Progenitor cell of endocrine pancreas (in vitro differentiated cells): ENCODE data around the gene SUSD3. TPM values are rescaled to one million over a fixed set of nuclear protein-coding genes. Genes with fewer than 3 reads are reported as not detected.

Source experiments
- DNase-seq: peaks from one replicate; pipeline ENCODE4 v3.0.0; 2021; ENCODE audit warnings: low spot score; ENCODE audit not compliant: unreplicated experiment
- H3K27ac Mint-ChIP-seq: 2 replicates; pipeline ENCODE4 v1.8.0; 2021; ENCODE audit warnings: mild to moderate bottlenecking, moderate library complexity, mixed read lengths
- H3K27me3 Mint-ChIP-seq: 2 replicates; pipeline ENCODE4 v1.8.0; 2021; ENCODE audit warnings: mixed read lengths
- H3K36me3 Mint-ChIP-seq: 2 replicates; pipeline ENCODE4 v1.8.0; 2022; ENCODE audit warnings: mixed read lengths; ENCODE audit not compliant: insufficient read depth
- H3K4me1 Mint-ChIP-seq: 2 replicates; pipeline ENCODE4 v1.8.0; 2021; ENCODE audit warnings: low read depth, mixed read lengths
- H3K4me3 Mint-ChIP-seq: 2 replicates; pipeline ENCODE4 v1.8.0; 2021; ENCODE audit warnings: low read depth, mild to moderate bottlenecking, moderate library complexity, mixed read lengths
- H3K9me3 Mint-ChIP-seq: 2 replicates; pipeline ENCODE4 v1.8.0; 2021; ENCODE audit warnings: low read depth, mixed read lengths
- total RNA-seq: library from RNA; stranded (reverse); gene quantifications from 2 replicates; pipeline ENCODE4 v1.2.1, GENCODE V29; 2021
- TF ChIP-seq, protein P1 (sequence below): fragments of 200-600 bp; sonication (generic); IDR thresholded peaks from one replicate; pipeline ENCODE4 v1.5.0; 2021; ENCODE audit warnings: antibody characterized with exemption, mild to moderate bottlenecking; ENCODE audit not compliant: unreplicated experiment

Gene SUSD3
- total RNA-seq, 1 donor from 2014 or later: 0.43 TPM

DNA sequence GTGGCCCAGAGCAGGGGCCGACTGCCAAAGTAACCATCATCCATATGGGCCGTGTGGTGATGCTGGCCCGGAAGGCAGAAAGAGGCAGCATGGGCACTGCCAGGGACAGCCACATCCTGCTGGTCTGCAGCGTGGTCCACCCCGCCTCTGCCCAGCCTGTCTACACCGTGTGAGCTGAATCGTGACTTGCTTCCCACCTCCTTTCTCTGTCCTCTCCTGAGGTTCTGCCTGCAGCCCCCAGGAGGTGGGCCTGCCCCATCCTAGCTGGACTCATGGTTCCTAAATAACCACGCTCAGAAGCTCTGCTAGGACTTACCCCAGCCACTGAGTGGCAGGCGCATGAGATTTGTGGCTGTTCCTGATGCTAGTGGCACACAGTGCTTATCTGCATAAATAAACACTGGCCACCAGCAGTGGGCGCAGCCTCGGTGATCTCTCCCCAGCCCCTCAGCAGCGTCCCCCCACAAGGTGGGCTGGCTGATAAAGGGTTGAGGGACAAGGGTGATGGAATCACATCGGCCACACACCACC is 22.6 kb upstream of the SUSD3 start:
- Mint-ChIP-seq H3K4me3 (no peak overlapping the region), H3K36me3 (peaks cover under 1% of the 10 kb centered on the region), H3K27me3 (peaks cover 1% of the 10 kb centered on the region), H3K27ac (no peak overlapping the region), H3K4me1 (peaks cover 1% of the 10 kb centered on the region), H3K9me3 (no peaks in the 10 kb centered on the region)
- DNase-seq: no peak
- TF ChIP-seq, protein P1, sequence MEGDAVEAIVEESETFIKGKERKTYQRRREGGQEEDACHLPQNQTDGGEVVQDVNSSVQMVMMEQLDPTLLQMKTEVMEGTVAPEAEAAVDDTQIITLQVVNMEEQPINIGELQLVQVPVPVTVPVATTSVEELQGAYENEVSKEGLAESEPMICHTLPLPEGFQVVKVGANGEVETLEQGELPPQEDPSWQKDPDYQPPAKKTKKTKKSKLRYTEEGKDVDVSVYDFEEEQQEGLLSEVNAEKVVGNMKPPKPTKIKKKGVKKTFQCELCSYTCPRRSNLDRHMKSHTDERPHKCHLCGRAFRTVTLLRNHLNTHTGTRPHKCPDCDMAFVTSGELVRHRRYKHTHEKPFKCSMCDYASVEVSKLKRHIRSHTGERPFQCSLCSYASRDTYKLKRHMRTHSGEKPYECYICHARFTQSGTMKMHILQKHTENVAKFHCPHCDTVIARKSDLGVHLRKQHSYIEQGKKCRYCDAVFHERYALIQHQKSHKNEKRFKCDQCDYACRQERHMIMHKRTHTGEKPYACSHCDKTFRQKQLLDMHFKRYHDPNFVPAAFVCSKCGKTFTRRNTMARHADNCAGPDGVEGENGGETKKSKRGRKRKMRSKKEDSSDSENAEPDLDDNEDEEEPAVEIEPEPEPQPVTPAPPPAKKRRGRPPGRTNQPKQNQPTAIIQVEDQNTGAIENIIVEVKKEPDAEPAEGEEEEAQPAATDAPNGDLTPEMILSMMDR: no peak

- Mint-ChIP-seq H3K27ac (no peak overlapping the region), H3K4me1 (peaks cover 1% of the 10 kb centered on the region), H3K9me3 (no peaks in the 10 kb centered on the region), H3K4me3 (no peak overlapping the region), H3K36me3 (no peaks in the 10 kb centered on the region), H3K27me3 (no peaks in the 10 kb centered on the region)
- DNase-seq: no peak
- TF ChIP-seq, protein P1: peak; percentile 26
These were observed 21.5 kb upstream of the SUSD3 start for GRCh38 chr9:93036887-93037475.

- Mint-ChIP-seq H3K4me3 (no peak overlapping the region), H3K27ac (no peak overlapping the region), H3K36me3 (no peaks in the 10 kb centered on the region), H3K27me3 (no peaks in the 10 kb centered on the region), H3K4me1 (peaks cover 1% of the 10 kb centered on the region), H3K9me3 (no peaks in the 10 kb centered on the region)
- TF ChIP-seq, protein P1: no peak
- DNase-seq: no peak
These were observed 21.0 kb upstream of the SUSD3 start for GRCh38 chr9:93037476-93037971.

DNA sequence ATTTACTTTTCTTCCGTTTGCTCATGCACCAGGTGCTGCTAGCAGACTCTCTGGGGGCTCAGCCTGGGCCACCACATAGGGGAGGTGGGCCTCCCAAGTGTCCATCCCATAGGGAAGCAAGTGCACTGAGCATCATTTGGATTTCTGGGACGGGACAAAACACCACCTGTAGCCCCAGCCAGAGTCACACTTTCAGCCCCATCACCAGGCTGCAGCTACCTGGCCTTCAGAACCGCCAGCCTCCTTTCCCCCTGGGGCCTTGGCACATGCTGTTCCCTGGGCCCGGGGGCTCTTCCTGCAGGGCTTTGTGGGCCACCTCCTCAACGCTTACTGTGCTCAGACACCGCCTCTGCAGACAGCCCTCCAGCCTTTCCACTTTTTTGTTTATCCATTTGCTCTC is 19.6 kb upstream of the SUSD3 start:
- Mint-ChIP-seq H3K36me3 (no peaks in the 10 kb centered on the region), H3K27me3 (no peaks in the 10 kb centered on the region), H3K27ac (no peak overlapping the region), H3K9me3 (no peaks in the 10 kb centered on the region), H3K4me3 (no peak overlapping the region), H3K4me1 (peaks cover 1% of the 10 kb centered on the region)
- TF ChIP-seq, protein P1: no peak
- no peak for DNase-seq

DNA sequence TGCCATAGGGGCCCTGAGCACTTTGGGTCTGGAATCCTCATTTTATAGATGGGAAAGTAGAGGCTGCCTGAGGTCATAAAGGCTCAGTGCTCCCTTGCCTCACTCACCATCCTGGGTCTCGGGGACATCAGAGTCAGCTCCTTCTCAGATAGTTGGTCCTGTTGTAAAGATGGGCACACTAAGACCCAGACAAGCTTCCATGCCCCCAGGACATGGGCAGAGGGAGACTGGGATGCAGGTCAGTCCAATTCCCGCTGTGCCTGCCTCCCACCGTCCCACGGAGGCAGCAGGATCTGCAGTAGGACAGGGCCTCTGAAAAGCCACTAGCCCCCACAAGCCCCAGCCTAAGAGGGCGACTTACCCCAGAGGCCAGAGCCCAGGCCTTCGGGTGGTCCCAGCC is 19.0 kb upstream of the SUSD3 start:
- Mint-ChIP-seq H3K4me1 (peaks cover 1% of the 10 kb centered on the region), H3K27me3 (no peaks in the 10 kb centered on the region), H3K9me3 (no peaks in the 10 kb centered on the region), H3K27ac (no peak overlapping the region), H3K4me3 (no peak overlapping the region), H3K36me3 (no peaks in the 10 kb centered on the region)
- TF ChIP-seq, protein P1: no peak
- DNase-seq: no peak
